ENCODE data around the gene CRIP2. TPM values are rescaled to one million over a fixed set of nuclear protein-coding genes. Genes with fewer than 3 reads are reported as not detected.

The CRIP2 gene
- total and polyA plus RNA-seq, 2 of the 8 experiments (the other 6 are each of a cell fraction or from before 2014, with no cell fraction given): 4.2 to 13.5 TPM

GRCh38 chr14:105497671-105498429, 23.2 kb downstream of the CRIP2 start:
- no peak overlapping the region for H3K9ac ChIP-seq (replicated peaks in 1 of 4; ENCODE audit: extremely low read depth in 1 of 4, low read depth in 3 of 4, low read length in 3 of 4)
- POLR2A ChIA-PET (ENCODE audit: partially characterized antibody): no interaction called here

More at GRCh38 chr14:105497671-105498429, 23.2 kb downstream of the CRIP2 start:
- no peak overlapping the region for H2BK5ac ChIP-seq (ENCODE audit: low read depth, low read length)
- no peak overlapping the region for H2AFZ ChIP-seq (ENCODE audit: low read length)
- H3K56ac ChIP-seq (replicated peaks; ENCODE audit: insufficient read length, low read depth, low read length): no peak overlapping the region
- H3K18ac ChIP-seq (ENCODE audit: extremely low read depth, low read length): no peak overlapping the region
- no peak for TF ChIP-seq GTF2F1 (IDR thresholded peaks at IDR 0.05; ENCODE audit: borderline replicate concordance, low read depth, low read length)
- no peak for TF ChIP-seq RXRA (IDR thresholded peaks at IDR 0.05; ENCODE audit: insufficient read depth, low read depth, low read length)
- TF ChIP-seq SP1 (IDR thresholded peaks at IDR 0.05; ENCODE audit: low read depth, low read length): no peak
- no peak overlapping the region for H4K8ac ChIP-seq (ENCODE audit: extremely low read depth, insufficient read depth, low read length)
- H3K14ac ChIP-seq (ENCODE audit: insufficient read length): no peak overlapping the region
- H2BK15ac ChIP-seq (ENCODE audit: low read length): no peak overlapping the region
- WGBS, 2 experiments (ENCODE audit: extremely low coverage in 1 of 2, insufficient coverage in 1 of 2, insufficient read length in 1 of 2, insufficient replicate concordance in 2 of 2, low coverage in 1 of 2, low lambda C conversion rate in 2 of 2, missing lambda C conversion rate in 1 of 2): 96% methylated on average over 30 of the region's 31 CpGs; no CpG with 5 or more reads in 1 of the 2 experiments
- peaks cover 0 to 2% of the 10 kb centered on the region in 2 experiments for H4K20me1 ChIP-seq (replicated peaks in 1 of 2; ENCODE audit: control insufficient read depth in 1 of 2, insufficient read depth in 2 of 2, low read length in 2 of 2)
- H2BK20ac ChIP-seq (ENCODE audit: low read length): no peak overlapping the region
- H4K91ac ChIP-seq (replicated peaks; ENCODE audit: insufficient read length, low read length): no peak overlapping the region
- peaks cover 0 to 3% (median 0%) of the 10 kb centered on the region in 4 experiments; a peak in 2 of 7 replicates for H3K4me1 ChIP-seq (replicated peaks in 1 of 4; ENCODE audit: control insufficient read depth in 3 of 4, insufficient read depth in 4 of 4, low read length in 3 of 4)
- H3K9me3 ChIP-seq (ENCODE audit: insufficient read depth in 2 of 2, low read depth in 1 of 2, low read length in 1 of 2): no peaks in the 10 kb centered on the region
- H3K79me2 ChIP-seq (ENCODE audit: control insufficient read depth in 1 of 2, insufficient read depth in 2 of 2, low read length in 2 of 2): no peaks in the 10 kb centered on the region
- H3K23ac ChIP-seq (ENCODE audit: insufficient read length): no peak overlapping the region
- H3K4ac ChIP-seq (replicated peaks; ENCODE audit: insufficient read length, low read depth, low read length): no peak overlapping the region
- no peak overlapping the region for H3K4me3 ChIP-seq (ENCODE audit: extremely low read depth in 1 of 4, insufficient read depth in 2 of 4, low read depth in 3 of 4, low read length in 4 of 4)
- H3K27me3 ChIP-seq (replicated peaks in 1 of 4; ENCODE audit: control insufficient read depth in 3 of 4, extremely low read depth in 1 of 4, insufficient read depth in 3 of 4, low read length in 3 of 4): no peaks in the 10 kb centered on the region
- FAIRE-seq (no peak), DNase-seq (ENCODE audit: low read depth in 1 of 2, low spot score in 2 of 2) (no peak)
- H3K23me2 ChIP-seq (ENCODE audit: low read depth, low read length): no peaks in the 10 kb centered on the region
- H3K4me2 ChIP-seq (ENCODE audit: insufficient read depth in 1 of 2, low read depth in 2 of 2, low read length in 2 of 2): no peak overlapping the region
- no peak overlapping the region for H2BK12ac ChIP-seq (ENCODE audit: low read depth, low read length)
- no peaks in the 10 kb centered on the region; a peak in 1 of 8 replicates for H3K36me3 ChIP-seq (ENCODE audit: control insufficient read depth in 2 of 4, insufficient read depth in 4 of 4, low read length in 3 of 4)
- H3K27ac ChIP-seq (ENCODE audit: low read depth, low read length): no peak overlapping the region
- CTCF ChIA-PET (ENCODE audit: partially characterized antibody): interaction anchor here (0.6 kb wide), 1 partner anchor 938 kb away, joined by 3 read pairs; no protein-coding TSS in a partner anchor
- H2BK120ac ChIP-seq (replicated peaks; ENCODE audit: low read depth, low read length): no peak overlapping the region
- H2AK5ac ChIP-seq (ENCODE audit: low read depth, low read length): no peak overlapping the region
- H3K79me1 ChIP-seq (ENCODE audit: low read depth, low read length): no peaks in the 10 kb centered on the region
- H4K5ac ChIP-seq (ENCODE audit: insufficient read length, low read depth, low read length): no peak overlapping the region
